Progenitor cell of endocrine pancreas (in vitro differentiated cells): Measurements from ENCODE around the gene TDRD7. TPM values are rescaled to one million over a fixed set of nuclear protein-coding genes. Genes with fewer than 3 reads are reported as not detected.
A peak's percentile ranks its signal among the peaks of the same experiment; 100 is the strongest.

Experiments
- DNase-seq: peaks from one replicate; pipeline ENCODE4 v3.0.0; 2021; ENCODE audit warnings: low spot score; ENCODE audit not compliant: unreplicated experiment
- H3K27ac Mint-ChIP-seq: 2 replicates; pipeline ENCODE4 v1.8.0; 2021; ENCODE audit warnings: mild to moderate bottlenecking, moderate library complexity, mixed read lengths
- H3K27me3 Mint-ChIP-seq: 2 replicates; pipeline ENCODE4 v1.8.0; 2021; ENCODE audit warnings: mixed read lengths
- H3K36me3 Mint-ChIP-seq: 2 replicates; pipeline ENCODE4 v1.8.0; 2022; ENCODE audit warnings: mixed read lengths; ENCODE audit not compliant: insufficient read depth
- H3K4me1 Mint-ChIP-seq: 2 replicates; pipeline ENCODE4 v1.8.0; 2021; ENCODE audit warnings: low read depth, mixed read lengths
- H3K4me3 Mint-ChIP-seq: 2 replicates; pipeline ENCODE4 v1.8.0; 2021; ENCODE audit warnings: low read depth, mild to moderate bottlenecking, moderate library complexity, mixed read lengths
- H3K9me3 Mint-ChIP-seq: 2 replicates; pipeline ENCODE4 v1.8.0; 2021; ENCODE audit warnings: low read depth, mixed read lengths
- total RNA-seq: library from RNA; stranded (reverse); gene quantifications from 2 replicates; pipeline ENCODE4 v1.2.1, GENCODE V29; 2021
- TF ChIP-seq, protein P1 (sequence below): fragments of 200-600 bp; sonication (generic); IDR thresholded peaks from one replicate; pipeline ENCODE4 v1.5.0; 2021; ENCODE audit warnings: antibody characterized with exemption, mild to moderate bottlenecking; ENCODE audit not compliant: unreplicated experiment

Gene TDRD7
- total RNA-seq, 1 donor from 2014 or later: 14.2 TPM

DNA sequence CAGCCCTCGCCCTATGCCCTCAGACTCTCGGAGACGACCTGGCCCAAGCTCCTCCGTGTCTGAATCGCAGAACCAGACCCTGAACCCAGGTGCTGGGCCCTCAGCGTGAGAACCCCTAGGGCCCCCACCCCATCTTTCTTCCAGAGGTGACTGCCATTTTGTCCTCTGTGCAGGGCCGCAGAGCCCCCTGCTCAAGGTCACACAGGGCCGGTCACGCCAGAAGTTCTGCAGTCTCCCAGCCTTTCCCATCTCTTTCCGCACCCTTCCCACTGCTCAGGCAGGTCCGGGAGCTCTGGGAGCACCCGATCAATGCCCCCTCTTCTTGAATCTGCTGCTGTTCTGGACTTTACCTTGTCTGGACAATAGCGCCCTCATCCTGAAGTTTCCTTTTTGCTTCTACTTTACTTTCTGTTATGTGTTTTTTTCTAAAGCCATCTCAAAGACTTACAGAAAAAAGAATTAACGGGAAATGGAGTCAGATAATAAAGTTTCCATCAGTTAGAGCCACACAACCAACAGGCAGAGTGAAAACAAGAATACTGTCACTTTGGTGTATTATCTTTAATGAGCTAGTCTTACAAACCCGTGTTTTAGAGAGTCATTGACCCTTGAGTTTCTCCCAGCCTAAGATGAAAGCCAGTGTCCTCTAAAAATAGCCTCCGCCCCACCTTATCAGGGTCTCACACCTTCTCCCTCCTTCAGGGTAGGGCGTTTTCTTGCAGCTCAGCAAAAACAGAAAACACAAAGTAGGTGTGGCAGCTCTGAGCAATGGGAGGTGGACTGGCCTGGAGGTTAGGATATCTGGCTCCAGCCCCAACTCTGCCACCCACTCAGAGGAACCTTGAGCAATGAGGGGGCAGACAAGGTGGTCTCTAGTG, 91.3 kb downstream of the TDRD7 start:
- no peaks in the 10 kb centered on the region for H3K9me3 Mint-ChIP-seq
- no peaks in the 10 kb centered on the region for H3K36me3 Mint-ChIP-seq
- H3K27me3 Mint-ChIP-seq: peaks cover 35% of the 10 kb centered on the region
- peaks cover 31% of the 10 kb centered on the region for H3K4me1 Mint-ChIP-seq
- H3K27ac Mint-ChIP-seq: peak overlapping the region; percentile 34
- TF ChIP-seq, protein P1, sequence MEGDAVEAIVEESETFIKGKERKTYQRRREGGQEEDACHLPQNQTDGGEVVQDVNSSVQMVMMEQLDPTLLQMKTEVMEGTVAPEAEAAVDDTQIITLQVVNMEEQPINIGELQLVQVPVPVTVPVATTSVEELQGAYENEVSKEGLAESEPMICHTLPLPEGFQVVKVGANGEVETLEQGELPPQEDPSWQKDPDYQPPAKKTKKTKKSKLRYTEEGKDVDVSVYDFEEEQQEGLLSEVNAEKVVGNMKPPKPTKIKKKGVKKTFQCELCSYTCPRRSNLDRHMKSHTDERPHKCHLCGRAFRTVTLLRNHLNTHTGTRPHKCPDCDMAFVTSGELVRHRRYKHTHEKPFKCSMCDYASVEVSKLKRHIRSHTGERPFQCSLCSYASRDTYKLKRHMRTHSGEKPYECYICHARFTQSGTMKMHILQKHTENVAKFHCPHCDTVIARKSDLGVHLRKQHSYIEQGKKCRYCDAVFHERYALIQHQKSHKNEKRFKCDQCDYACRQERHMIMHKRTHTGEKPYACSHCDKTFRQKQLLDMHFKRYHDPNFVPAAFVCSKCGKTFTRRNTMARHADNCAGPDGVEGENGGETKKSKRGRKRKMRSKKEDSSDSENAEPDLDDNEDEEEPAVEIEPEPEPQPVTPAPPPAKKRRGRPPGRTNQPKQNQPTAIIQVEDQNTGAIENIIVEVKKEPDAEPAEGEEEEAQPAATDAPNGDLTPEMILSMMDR: no peak
- H3K4me3 Mint-ChIP-seq: peak overlapping the region; percentile 77
- no peak for DNase-seq

DNA sequence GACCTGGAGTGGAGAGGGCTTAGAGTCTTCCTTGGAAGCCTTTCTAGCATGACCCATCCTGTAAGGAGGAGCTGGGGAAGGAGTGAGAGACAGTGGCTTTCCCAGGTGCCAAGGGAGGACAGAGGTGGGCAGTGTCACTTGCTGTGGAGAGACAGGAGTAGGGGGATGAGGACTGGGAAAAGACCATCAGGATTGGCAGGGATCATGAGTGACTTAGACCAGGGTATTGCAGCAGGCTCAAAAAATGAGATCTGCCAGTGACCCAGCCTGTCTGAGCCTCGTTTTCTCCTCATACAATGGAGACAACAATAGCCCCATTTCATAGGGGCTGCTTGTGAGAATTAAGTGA, 91.9 kb downstream of the TDRD7 start:
- TF ChIP-seq, protein P1: no peak
- no peak for DNase-seq
- Mint-ChIP-seq H3K27me3 (peaks cover 35% of the 10 kb centered on the region), H3K4me1 (peaks cover 31% of the 10 kb centered on the region), H3K9me3 (no peaks in the 10 kb centered on the region), H3K36me3 (no peaks in the 10 kb centered on the region), H3K27ac (peak overlapping the region; percentile 34), H3K4me3 (peak overlapping the region; percentile 77)

DNA sequence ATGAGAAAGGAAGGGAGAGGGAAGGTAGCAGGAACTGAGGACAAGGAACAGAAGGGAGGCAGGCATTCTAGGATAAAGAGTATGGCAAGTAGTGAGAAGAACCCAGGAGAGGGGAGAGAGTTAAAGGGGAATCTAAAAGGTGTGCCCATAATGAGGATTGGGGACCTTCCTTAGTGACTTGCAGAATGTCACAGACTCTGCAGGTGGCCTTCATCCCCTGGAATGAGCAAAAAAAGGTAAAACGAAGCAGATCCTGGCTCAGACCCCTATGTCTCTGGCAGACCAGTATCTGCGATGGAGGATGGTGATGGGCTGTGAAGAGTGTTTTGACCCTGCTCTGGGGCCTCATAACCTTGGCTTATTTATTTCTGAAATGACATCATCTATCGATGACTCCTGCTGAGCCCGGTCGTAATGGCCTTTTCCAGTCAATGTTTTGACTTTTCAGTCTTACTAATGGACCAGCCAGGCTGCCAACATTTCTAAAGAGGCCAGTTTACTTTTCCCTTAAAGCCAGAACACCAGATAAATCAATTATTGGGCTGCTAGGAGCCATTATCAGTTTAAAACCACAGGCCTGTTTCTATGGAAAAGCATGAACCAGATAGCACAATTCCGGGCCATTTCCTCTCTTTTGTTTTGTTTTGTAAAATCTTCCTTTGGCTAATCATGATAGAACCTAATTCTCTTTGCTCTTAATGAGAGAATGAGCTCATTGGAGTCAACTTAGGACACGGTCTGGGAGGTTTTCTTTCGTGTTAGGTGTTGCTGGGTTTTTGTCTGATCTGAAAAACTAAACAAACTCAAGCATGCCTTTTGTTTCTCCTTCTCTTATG, 92.7 kb downstream of the TDRD7 start:
- Mint-ChIP-seq H3K9me3 (no peaks in the 10 kb centered on the region), H3K4me3 (peak overlapping the region; percentile 25), H3K36me3 (no peaks in the 10 kb centered on the region), H3K27me3 (peaks cover 32% of the 10 kb centered on the region), H3K4me1 (peaks cover 31% of the 10 kb centered on the region), H3K27ac (peak overlapping the region; percentile 91)
- TF ChIP-seq, protein P1: no peak
- DNase-seq: no peak

DNA sequence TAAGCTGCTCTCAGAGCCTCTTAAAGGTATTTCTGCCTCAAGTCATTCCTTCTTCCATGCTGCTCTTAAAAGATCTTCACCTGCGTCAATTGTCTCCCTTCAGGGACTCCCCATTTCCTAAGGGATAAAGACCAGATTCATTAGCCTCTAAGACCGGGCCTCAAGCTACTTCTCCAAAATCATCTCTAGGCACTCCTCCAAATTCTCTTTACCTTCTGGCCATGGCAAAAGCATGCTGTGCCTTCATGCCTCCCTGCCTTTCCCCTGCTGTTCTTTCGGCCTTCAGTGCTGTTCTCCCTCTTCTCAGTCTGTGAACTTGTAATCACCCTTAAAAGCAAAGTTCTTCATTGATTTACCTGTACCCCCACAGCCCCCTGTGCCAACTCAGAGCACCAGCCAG, 93.9 kb downstream of the TDRD7 start:
- H3K27ac Mint-ChIP-seq: no peak overlapping the region
- peaks cover 20% of the 10 kb centered on the region for H3K27me3 Mint-ChIP-seq
- no peaks in the 10 kb centered on the region for H3K9me3 Mint-ChIP-seq
- DNase-seq: no peak
- H3K36me3 Mint-ChIP-seq: no peaks in the 10 kb centered on the region
- peaks cover 31% of the 10 kb centered on the region for H3K4me1 Mint-ChIP-seq
- no peak overlapping the region for H3K4me3 Mint-ChIP-seq
- TF ChIP-seq, protein P1: no peak

DNA sequence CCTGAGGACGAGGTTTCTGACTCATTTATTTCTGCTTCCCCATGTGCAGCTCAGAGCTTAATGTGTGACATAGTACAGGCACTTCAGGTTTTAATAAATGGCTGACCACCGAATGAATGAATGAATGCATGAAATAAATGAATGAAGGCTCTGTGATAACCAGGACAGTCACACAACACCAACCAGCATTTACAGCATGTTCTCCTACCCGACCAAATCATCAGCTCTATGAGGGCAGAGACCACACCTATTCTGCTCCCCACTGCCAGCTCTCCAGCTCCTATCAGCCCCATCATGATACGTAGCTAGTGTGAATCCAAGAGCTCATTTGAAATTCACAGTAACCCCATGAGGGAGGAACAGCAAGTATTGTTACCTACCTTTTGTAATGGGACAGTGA, 94.4 kb downstream of the TDRD7 start:
- Mint-ChIP-seq H3K9me3 (no peaks in the 10 kb centered on the region), H3K4me1 (peaks cover 28% of the 10 kb centered on the region), H3K4me3 (no peak overlapping the region), H3K27me3 (peaks cover 16% of the 10 kb centered on the region), H3K27ac (no peak overlapping the region), H3K36me3 (no peaks in the 10 kb centered on the region)
- TF ChIP-seq, protein P1: no peak
- DNase-seq: no peak
